Gastroesophageal sphincter (tissue), 3 donors: ENCODE measurements around the gene NT5M.

ENCODE experiments used
- POLR2A ChIP-seq, 2 donors: fragments of 450-650 bp; IDR thresholded peaks; one replicate each; pipeline ENCODE4 v1.6.1; 2017; ENCODE audit warnings: antibody characterized with exemption in 2 of 2, mild to moderate bottlenecking in 2 of 2, moderate library complexity in 1 of 2
- POLR2AphosphoS5 ChIP-seq: sonication (generic); formaldehyde crosslinking; IDR thresholded peaks from one replicate; pipeline ENCODE4 v1.6.1; 2017; ENCODE audit warnings: antibody characterized with exemption
- TF ChIP-seq, protein P1 (sequence below), 4 experiments: fragments of 200-600 bp in 2 of 4; fragments of 450-650 bp in 2 of 4; sonication (generic) in 1 of 4; IDR thresholded peaks; one replicate each; pipeline ENCODE4 v1.5.1; 2017 to 2019; ENCODE audit warnings: antibody characterized with exemption in 4 of 4, mild to moderate bottlenecking in 2 of 4, moderate library complexity in 2 of 4

DNA sequence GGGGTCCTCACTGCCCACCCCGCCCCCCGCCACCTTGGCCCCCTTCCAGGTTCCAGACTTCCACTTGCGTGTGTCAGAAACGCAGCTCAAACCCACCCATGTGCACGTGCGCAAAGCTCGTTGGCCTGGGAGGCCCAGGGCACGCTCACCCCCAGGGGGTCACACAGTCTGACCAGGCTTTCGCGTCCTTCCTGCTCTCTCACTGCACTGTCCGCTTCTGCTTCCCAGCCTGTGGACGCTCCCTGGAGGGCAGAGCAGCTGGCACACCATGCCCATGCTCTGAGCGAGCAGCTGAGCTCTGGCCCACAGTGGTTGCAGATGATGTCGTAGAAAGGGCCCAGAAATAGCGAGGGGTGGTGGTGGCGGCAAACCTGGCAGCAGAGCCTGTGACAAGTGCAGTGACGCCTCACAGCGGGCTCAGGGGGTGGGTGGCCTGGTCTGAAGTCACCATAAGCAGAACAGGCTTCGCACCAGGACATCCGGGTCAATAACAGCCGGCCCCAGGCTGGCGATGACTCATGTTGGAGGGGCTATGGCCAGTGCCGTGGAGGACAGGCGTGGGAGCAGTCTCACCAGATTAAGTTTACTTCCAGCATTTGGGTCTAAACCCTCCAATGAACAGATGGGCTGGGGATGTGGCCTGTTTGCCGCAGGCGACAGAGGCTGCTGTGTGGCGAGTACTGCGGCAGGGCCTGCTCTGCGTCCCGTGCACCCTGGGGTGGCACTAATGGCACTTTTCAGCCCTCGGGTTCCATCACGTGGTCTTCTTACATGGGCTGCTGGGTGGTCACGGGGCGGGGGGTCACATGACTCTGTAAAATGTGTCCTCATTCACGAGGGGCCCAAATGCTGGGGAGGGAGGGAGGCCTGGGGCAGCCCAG lies 49.0 kb downstream of the NT5M start:
- TF ChIP-seq, protein P1, sequence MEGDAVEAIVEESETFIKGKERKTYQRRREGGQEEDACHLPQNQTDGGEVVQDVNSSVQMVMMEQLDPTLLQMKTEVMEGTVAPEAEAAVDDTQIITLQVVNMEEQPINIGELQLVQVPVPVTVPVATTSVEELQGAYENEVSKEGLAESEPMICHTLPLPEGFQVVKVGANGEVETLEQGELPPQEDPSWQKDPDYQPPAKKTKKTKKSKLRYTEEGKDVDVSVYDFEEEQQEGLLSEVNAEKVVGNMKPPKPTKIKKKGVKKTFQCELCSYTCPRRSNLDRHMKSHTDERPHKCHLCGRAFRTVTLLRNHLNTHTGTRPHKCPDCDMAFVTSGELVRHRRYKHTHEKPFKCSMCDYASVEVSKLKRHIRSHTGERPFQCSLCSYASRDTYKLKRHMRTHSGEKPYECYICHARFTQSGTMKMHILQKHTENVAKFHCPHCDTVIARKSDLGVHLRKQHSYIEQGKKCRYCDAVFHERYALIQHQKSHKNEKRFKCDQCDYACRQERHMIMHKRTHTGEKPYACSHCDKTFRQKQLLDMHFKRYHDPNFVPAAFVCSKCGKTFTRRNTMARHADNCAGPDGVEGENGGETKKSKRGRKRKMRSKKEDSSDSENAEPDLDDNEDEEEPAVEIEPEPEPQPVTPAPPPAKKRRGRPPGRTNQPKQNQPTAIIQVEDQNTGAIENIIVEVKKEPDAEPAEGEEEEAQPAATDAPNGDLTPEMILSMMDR (IDR thresholded peaks at IDR 0.05) = no peak
- TF ChIP-seq POLR2AphosphoS5 (no peak), POLR2A (IDR thresholded peaks at IDR 0.05) (no peak)
